HEK293 (cell line): Measurements from ENCODE around the gene ITSN1.

Experiments used
- PATZ1 ChIP-seq: fragments of 450-650 bp; formaldehyde crosslinking; IDR thresholded peaks from 2 replicates; pipeline ENCODE4 v1.5.1; 2016; ENCODE audit warnings: missing biosample characterization, missing genetic modification characterization
- ZNF24 ChIP-seq: fragments of 450-650 bp; formaldehyde crosslinking; IDR thresholded peaks from 2 replicates; pipeline ENCODE4 v1.5.1; 2016; ENCODE audit warnings: missing biosample characterization, missing genetic modification characterization
- TF ChIP-seq, protein P1 (sequence below): fragments of 450-650 bp; formaldehyde crosslinking; IDR thresholded peaks from 2 replicates; pipeline ENCODE4 v1.5.1; 2016; ENCODE audit warnings: missing biosample characterization, missing genetic modification characterization

GRCh38 chr21:33909756-33910155 is 267.5 kb downstream of the ITSN1 start:
- no peak for TF ChIP-seq ZNF24
- TF ChIP-seq, protein P1, sequence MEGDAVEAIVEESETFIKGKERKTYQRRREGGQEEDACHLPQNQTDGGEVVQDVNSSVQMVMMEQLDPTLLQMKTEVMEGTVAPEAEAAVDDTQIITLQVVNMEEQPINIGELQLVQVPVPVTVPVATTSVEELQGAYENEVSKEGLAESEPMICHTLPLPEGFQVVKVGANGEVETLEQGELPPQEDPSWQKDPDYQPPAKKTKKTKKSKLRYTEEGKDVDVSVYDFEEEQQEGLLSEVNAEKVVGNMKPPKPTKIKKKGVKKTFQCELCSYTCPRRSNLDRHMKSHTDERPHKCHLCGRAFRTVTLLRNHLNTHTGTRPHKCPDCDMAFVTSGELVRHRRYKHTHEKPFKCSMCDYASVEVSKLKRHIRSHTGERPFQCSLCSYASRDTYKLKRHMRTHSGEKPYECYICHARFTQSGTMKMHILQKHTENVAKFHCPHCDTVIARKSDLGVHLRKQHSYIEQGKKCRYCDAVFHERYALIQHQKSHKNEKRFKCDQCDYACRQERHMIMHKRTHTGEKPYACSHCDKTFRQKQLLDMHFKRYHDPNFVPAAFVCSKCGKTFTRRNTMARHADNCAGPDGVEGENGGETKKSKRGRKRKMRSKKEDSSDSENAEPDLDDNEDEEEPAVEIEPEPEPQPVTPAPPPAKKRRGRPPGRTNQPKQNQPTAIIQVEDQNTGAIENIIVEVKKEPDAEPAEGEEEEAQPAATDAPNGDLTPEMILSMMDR (tag by site-specific recombination): no peak
- TF ChIP-seq PATZ1: no peak
